Effector CD8-positive, alpha-beta T cell (primary cell): ENCODE data around the gene WWC2.
"Not testable (repeated sequence)": the region's sequence is repeated elsewhere in the genome, so short reads cannot be mapped to it uniquely, and the experiment has no call there.

Experiments
- DNase-seq: peaks from one replicate; lab custom pipeline; 2025; lab: John Stamatoyannopoulos, UW

WWC2 gene

GRCh38 chr4:183100827-183101226 lies 1.8 kb downstream of the WWC2 start:
- DNase-seq, result no peak

- DNase-seq, result no peak
Observed at GRCh38 chr4:183101956-183102480, 3.0 kb downstream of the WWC2 start.

GRCh38 chr4:183105092-183105491 lies 6.0 kb downstream of the WWC2 start:
- no peak for DNase-seq

GRCh38 chr4:183106839-183107238 lies 7.8 kb downstream of the WWC2 start:
- DNase-seq, result no peak

- DNase-seq, result no peak
Observed at GRCh38 chr4:183107891-183108459, 8.9 kb downstream of the WWC2 start.

- no peak for DNase-seq
Observed at GRCh38 chr4:183110244-183110643, 11.2 kb downstream of the WWC2 start.

GRCh38 chr4:183111452-183111885 lies 12.4 kb downstream of the WWC2 start:
- no peak for DNase-seq

GRCh38 chr4:183118141-183118540 lies 19.1 kb downstream of the WWC2 start:
- no peak for DNase-seq

- DNase-seq, result no peak
Observed at GRCh38 chr4:183118585-183118984, 19.5 kb downstream of the WWC2 start.

GRCh38 chr4:183121660-183122059 lies 22.6 kb downstream of the WWC2 start:
- not testable (repeated sequence) for DNase-seq

- DNase-seq, result no peak
Observed at GRCh38 chr4:183124228-183124627, 25.2 kb downstream of the WWC2 start.

- no peak for DNase-seq
Observed at GRCh38 chr4:183124865-183125264, 25.8 kb downstream of the WWC2 start.

- DNase-seq, result no peak
Observed at GRCh38 chr4:183129125-183129524, 30.1 kb downstream of the WWC2 start.

- DNase-seq, result no peak
Observed at GRCh38 chr4:183129675-183130074, 30.6 kb downstream of the WWC2 start.

GRCh38 chr4:183130328-183131155 lies 31.5 kb downstream of the WWC2 start:
- no peak for DNase-seq

- no peak for DNase-seq
Observed at GRCh38 chr4:183132081-183132480, 33.0 kb downstream of the WWC2 start.

GRCh38 chr4:183132865-183133264 lies 33.8 kb downstream of the WWC2 start:
- DNase-seq, result no peak

GRCh38 chr4:183136855-183137254 lies 37.8 kb downstream of the WWC2 start:
- no peak for DNase-seq

- DNase-seq, result no peak
Observed at GRCh38 chr4:183139058-183139750, 40.1 kb downstream of the WWC2 start.

- DNase-seq, result no peak
Observed at GRCh38 chr4:183139972-183140570, 41.0 kb downstream of the WWC2 start.

- DNase-seq, result no peak
Observed at GRCh38 chr4:183140911-183141320, 41.9 kb downstream of the WWC2 start.

- DNase-seq, result no peak
Observed at GRCh38 chr4:183141997-183142396, 42.9 kb downstream of the WWC2 start.
